Muscle layer of duodenum (tissue), 2 donors: Measurements from ENCODE around the gene PRICKLE2.

Experiments used
- H3K27ac ChIP-seq: one replicate; pipeline ENCODE4 v1.7.0; 2013; ENCODE audit warnings: mild to moderate bottlenecking, low read length
- H3K27me3 ChIP-seq: one replicate; pipeline ENCODE4 v1.7.0; 2013; ENCODE audit warnings: low read depth, mild to moderate bottlenecking, control low read depth, low read length
- H3K36me3 ChIP-seq, 2 donors: one replicate each; pipeline ENCODE4 v1.7.0; 2013; ENCODE audit warnings: low read length in 2 of 2, control low read depth in 1 of 2, mild to moderate bottlenecking in 1 of 2; ENCODE audit not compliant: insufficient read depth in 2 of 2, control insufficient read depth in 1 of 2
- H3K4me1 ChIP-seq, 2 donors: one replicate each; pipeline ENCODE4 v1.7.0; 2013; ENCODE audit warnings: low read length in 2 of 2, mild to moderate bottlenecking in 2 of 2, control low read depth in 1 of 2, moderate library complexity in 1 of 2; ENCODE audit not compliant: insufficient read depth in 2 of 2, control insufficient read depth in 1 of 2
- H3K4me3 ChIP-seq, 2 donors: one replicate each; pipeline ENCODE4 v1.7.0; 2013; ENCODE audit warnings: low read length in 2 of 2, low read depth in 1 of 2, mild to moderate bottlenecking in 1 of 2
- H3K9me3 ChIP-seq, 2 donors: one replicate each; pipeline ENCODE4 v1.7.0; 2013; ENCODE audit warnings: low read length in 2 of 2, control low read depth in 1 of 2, mild to moderate bottlenecking in 1 of 2; ENCODE audit not compliant: control insufficient read depth in 1 of 2
- donor health status: healthy.

Gene PRICKLE2

DNA sequence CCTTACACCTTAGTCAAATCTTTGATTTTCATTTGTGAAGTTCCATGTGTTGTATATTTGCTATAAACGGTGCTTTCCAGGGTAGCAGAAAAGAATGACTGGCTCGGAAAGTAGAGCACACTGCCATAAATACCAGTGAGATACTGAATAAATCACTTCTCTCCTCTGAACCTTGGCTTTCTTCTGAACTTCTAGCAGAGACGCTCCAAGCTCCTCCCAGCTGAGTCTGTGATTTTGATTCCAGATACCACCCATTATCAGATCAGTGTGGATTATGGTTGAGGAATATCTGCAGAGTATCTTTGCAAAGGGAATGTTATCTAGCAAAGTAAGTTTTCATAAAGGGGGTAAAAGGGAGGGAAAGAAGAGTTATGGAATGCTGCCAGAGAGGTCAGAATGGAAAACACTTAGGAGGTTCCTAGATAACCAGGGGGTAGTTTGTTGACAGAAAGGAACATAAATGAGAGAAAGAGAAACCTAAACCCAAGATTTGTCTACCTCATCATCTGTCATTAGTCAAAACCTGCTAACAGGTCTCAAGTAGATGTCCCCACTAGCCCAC lies 103.4 kb downstream of the PRICKLE2 start:
- H3K36me3 ChIP-seq, result peaks cover 0 to 5% of the 10 kb centered on the region in 2 donors
- H3K27ac ChIP-seq, result no peak overlapping the region
- H3K4me3 ChIP-seq, result no peak overlapping the region
- no peaks in the 10 kb centered on the region for H3K27me3 ChIP-seq
- H3K4me1 ChIP-seq, result peaks cover 0 to 9% of the 10 kb centered on the region in 2 donors
- no peaks in the 10 kb centered on the region for H3K9me3 ChIP-seq

DNA sequence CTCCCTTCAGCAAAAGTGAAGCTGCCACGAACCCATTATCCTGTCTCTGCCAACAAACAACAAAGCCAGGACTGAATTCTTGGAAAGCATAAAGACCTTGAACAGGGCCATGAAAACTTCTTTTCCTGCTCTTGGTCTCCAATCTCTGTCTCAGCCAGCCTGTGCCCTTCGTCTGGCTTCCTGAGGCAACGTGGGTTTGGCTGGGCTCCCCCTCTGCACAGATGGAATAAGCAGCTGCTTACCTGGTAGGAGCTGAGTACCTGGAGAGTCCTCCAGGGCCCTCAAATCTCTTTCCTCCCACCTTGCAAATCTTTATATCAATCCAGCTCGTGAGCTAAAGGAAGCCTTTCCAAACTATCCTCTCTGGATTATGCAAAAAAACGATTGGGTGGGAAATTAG lies 104.4 kb downstream of the PRICKLE2 start:
- H3K36me3 ChIP-seq, result peaks cover 0 to 5% of the 10 kb centered on the region in 2 donors
- H3K4me3 ChIP-seq, result no peak overlapping the region
- no peak overlapping the region for H3K27ac ChIP-seq
- H3K27me3 ChIP-seq, result no peaks in the 10 kb centered on the region
- H3K9me3 ChIP-seq, result no peaks in the 10 kb centered on the region
- peaks cover 0 to 9% of the 10 kb centered on the region in 2 donors for H3K4me1 ChIP-seq

DNA sequence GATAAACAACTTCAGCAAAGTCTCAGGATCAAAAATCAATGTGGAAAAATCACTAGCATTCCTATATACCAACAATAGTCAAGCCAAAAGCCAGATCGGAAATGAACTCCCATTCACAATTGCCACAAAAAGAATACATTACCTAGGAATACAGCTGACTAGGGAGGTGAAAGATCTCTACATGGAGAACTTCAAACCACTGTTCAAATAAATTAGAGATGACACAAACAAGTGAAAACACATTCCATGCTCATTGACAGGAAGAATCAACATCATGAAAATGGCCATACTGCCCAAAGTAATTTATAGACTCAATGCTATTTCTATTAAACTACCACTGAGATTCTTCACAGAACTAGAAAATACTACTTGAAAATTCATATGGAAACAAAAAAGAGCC lies 107.8 kb downstream of the PRICKLE2 start:
- no peaks in the 10 kb centered on the region for H3K27me3 ChIP-seq
- no peak overlapping the region for H3K27ac ChIP-seq
- H3K4me3 ChIP-seq, result no peak overlapping the region
- H3K4me1 ChIP-seq, result peaks cover 0 to 19% of the 10 kb centered on the region in 2 donors
- peaks cover 0 to 6% of the 10 kb centered on the region in 2 donors for H3K9me3 ChIP-seq
- H3K36me3 ChIP-seq, result peaks cover 0 to 5% of the 10 kb centered on the region in 2 donors

DNA sequence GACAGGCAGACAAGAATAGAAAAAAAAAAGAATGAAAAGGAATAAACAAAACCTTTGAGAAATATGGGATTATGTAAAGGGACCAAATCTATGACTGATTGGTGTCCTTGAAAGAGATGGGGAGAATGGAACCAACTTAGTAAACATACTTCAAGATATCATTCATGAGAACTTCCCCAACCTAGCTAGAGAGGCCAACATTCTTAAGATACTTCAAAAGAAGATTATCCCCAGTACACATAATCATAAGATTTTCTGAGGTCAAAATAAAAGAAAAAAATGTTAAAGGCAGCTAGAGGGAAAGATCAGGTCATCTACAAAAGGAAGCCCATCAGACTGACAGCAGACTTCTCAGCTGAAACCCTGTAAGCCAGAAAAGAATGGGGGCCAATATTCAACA lies 110.6 kb downstream of the PRICKLE2 start:
- Histone ChIP-seq H3K9me3 (peaks cover 0 to 6% of the 10 kb centered on the region in 2 donors), H3K4me1 (peaks cover 0 to 18% of the 10 kb centered on the region in 2 donors), H3K4me3 (no peak overlapping the region), H3K27me3 (no peaks in the 10 kb centered on the region), H3K36me3 (no peaks in the 10 kb centered on the region), H3K27ac (no peak overlapping the region)

DNA sequence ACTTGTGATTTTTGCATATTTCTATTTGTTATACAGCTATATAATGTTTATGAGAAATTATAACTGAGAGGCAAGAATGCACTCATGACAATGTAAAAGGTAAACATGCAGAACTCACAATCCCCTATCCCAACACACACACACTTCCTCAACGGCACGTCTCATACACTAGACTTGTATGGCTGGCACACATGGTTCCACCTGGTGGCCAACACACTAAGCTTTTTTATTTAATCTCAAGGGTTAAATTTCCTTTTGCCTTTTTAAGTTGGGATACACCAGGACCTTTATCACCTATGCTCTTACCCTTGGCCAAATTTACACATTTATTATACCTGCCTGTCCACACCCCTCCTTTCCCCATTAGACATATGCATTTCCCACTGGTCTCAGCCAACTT lies 113.4 kb downstream of the PRICKLE2 start:
- H3K27ac ChIP-seq, result no peak overlapping the region
- no peaks in the 10 kb centered on the region for H3K36me3 ChIP-seq
- H3K27me3 ChIP-seq, result no peaks in the 10 kb centered on the region
- no peak overlapping the region for H3K4me3 ChIP-seq
- H3K9me3 ChIP-seq, result peaks cover 0 to 6% of the 10 kb centered on the region in 2 donors
- H3K4me1 ChIP-seq, result peaks cover 0 to 36% of the 10 kb centered on the region in 2 donors

DNA sequence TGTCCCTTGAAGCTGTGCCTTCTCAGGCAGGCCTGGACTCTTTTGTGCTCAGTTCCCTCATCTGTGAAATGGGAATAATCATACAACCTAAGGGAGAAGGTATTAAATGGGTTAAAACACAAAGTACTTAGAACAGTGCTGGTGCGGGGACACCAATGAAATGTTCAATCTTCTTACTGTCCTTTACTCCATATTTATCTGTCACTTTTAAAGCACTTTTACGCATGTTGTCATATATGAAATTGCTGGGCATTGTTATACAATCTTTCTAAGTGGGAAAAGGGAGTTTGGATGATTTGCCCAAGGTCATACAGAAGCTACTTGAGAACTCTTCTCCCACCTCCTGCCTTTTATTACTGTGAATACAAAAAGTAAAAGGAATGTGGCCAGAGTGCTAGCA lies 114.2 kb downstream of the PRICKLE2 start:
- H3K27ac ChIP-seq, result no peak overlapping the region
- H3K4me1 ChIP-seq, result peaks cover 0 to 44% of the 10 kb centered on the region in 2 donors
- no peak overlapping the region for H3K4me3 ChIP-seq
- peaks cover 0 to 6% of the 10 kb centered on the region in 2 donors for H3K9me3 ChIP-seq
- no peaks in the 10 kb centered on the region for H3K27me3 ChIP-seq
- H3K36me3 ChIP-seq, result no peaks in the 10 kb centered on the region

DNA sequence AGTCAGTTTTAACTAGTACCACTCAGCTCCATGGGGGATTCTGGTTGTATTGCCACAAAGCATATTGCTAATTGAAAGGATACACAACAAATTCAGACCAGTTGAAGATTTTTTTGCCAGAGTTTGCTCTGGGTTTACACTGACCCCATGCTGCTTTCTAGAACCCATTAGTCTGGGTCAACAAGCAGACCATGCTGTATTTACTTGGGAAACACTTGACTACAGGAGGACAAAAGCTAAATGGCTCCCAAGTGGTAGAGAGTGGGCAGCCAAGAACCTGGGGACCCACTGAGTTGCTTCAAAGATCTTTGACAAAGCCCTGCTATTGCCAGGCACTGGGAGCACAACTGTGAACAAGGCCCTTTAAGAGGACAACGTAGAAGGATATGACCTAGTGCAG lies 115.2 kb downstream of the PRICKLE2 start:
- Histone ChIP-seq H3K4me1 (peaks cover 0 to 52% of the 10 kb centered on the region in 2 donors), H3K27me3 (no peaks in the 10 kb centered on the region), H3K9me3 (peaks cover 0 to 5% of the 10 kb centered on the region in 2 donors), H3K27ac (no peak overlapping the region), H3K36me3 (no peaks in the 10 kb centered on the region), H3K4me3 (no peak overlapping the region)

DNA sequence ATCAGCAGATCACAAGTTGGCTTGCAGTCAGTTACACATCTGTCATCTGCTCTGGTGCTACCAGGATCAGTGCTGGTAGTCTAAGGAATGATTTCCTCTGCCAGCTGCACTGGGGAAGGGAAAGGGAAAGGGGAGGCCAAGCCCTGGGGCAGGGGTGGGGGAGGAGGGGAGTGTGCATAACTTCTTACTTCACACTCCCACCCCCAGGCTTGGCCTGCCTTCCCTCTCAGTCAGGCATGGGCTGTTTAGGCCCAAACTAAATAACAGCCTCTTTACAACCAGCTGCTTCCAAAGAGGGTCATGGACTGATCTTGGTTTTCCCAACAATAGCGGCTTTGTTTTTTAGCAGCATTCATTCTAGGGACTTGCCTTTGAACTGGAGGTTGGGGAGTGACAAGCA lies 115.8 kb downstream of the PRICKLE2 start:
- no peak overlapping the region for H3K4me3 ChIP-seq
- H3K27me3 ChIP-seq, result no peaks in the 10 kb centered on the region
- no peaks in the 10 kb centered on the region for H3K36me3 ChIP-seq
- H3K27ac ChIP-seq, result no peak overlapping the region
- no peaks in the 10 kb centered on the region for H3K9me3 ChIP-seq
- peaks cover 0 to 58% of the 10 kb centered on the region in 2 donors for H3K4me1 ChIP-seq

DNA sequence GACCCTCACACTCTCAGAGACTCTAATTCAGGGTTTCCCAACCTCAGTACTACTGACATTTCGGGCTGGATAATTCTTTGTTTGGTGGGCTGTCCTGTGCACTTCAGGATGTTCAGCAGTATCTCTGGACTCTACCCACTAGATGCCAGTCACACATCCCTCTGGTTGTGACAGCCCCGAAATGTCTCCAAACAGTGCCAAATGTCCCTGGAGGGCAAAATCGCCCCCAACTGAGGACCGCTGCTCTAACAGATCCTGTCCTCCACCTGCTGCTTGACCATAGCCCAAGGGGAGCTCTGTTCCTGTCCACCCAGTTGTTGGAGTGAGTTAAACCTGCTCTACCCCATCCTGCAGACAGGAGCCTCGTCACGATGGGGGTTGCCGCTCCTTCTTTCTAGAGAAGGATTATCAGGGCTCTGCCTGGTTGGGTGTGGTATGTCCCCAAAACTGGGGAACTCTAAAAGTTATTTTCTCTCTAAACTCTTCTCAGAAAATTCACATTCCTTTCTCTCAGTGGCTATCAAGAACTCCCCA lies 116.4 kb downstream of the PRICKLE2 start:
- Histone ChIP-seq H3K9me3 (no peaks in the 10 kb centered on the region), H3K27me3 (no peaks in the 10 kb centered on the region), H3K36me3 (no peaks in the 10 kb centered on the region), H3K4me1 (peaks cover 0 to 59% of the 10 kb centered on the region in 2 donors), H3K27ac (no peak overlapping the region), H3K4me3 (no peak overlapping the region)

DNA sequence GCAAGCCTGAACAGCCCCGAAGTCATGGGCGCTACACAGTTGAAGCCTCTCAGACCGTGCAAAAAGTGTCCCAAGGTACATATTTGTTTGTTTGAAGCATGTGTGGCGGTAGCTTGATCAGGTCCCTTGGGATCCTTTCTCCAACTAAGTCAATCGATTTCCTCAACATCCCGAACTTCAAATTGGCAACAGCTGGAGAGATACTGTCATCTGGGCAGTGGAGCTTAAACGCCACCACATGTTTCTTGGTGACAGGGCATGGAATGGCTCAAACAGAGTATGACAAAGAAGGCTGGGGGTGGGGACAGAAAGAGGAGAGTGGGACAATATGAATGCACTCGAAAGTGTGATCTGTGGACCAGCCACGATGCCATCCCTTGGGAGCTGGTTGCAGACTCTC lies 117.0 kb downstream of the PRICKLE2 start:
- H3K4me1 ChIP-seq, result peaks cover 0 to 53% of the 10 kb centered on the region in 2 donors
- H3K4me3 ChIP-seq, result no peak overlapping the region

DNA sequence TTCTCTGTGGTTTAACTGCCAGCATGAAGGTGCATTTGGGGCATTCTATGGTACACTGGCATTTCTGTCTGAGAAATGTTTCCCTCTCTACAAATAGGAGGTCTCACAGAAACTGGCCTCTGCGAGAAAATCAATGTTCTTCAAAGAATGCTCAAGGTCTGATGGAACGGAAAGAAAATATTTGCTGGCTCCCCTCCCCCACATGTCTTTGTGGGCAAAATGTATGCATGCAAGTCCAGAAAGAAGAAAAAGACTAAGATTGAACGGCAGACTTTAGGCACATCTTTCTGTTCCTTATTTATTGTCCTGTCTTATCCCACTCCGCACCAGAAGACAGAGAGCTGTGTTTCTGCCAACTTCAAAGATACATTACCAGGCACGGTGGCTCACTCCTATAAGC lies 118.1 kb downstream of the PRICKLE2 start:
- H3K27me3 ChIP-seq, result no peaks in the 10 kb centered on the region
- H3K36me3 ChIP-seq, result no peaks in the 10 kb centered on the region
- no peaks in the 10 kb centered on the region for H3K9me3 ChIP-seq
- peaks cover 0 to 50% of the 10 kb centered on the region in 2 donors for H3K4me1 ChIP-seq
- no peak overlapping the region for H3K4me3 ChIP-seq
- no peak overlapping the region for H3K27ac ChIP-seq

More for the DNA sequence above, 117.0 kb downstream of the PRICKLE2 start:
- Histone ChIP-seq H3K27ac (no peak overlapping the region), H3K9me3 (no peaks in the 10 kb centered on the region), H3K27me3 (no peaks in the 10 kb centered on the region), H3K36me3 (no peaks in the 10 kb centered on the region)

DNA sequence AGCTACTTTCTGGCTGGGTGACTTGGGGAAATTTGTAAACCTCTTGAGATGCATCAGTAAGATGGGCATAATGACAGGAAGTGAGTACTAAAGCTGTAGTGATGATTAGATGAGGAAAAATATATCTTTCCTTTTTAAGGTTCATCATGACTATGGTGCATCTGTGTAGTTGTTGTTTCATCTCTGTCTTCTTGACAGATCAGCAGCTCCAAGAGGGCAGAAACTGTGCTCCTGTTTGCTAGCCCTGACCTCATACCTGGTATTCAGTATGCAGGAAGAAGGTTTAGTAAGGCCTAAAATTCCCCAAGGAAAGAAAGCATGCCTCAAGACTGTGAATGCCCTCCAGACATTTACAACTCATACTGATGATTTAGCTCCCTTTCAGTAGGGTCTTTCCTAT lies 119.5 kb downstream of the PRICKLE2 start:
- Histone ChIP-seq H3K27me3 (no peaks in the 10 kb centered on the region), H3K36me3 (no peaks in the 10 kb centered on the region), H3K4me1 (peaks cover 0 to 54% of the 10 kb centered on the region in 2 donors), H3K27ac (no peak overlapping the region), H3K9me3 (no peaks in the 10 kb centered on the region), H3K4me3 (no peak overlapping the region)
